Adrenal gland (tissue), 12 donors: ENCODE data around the gene THSD1. TPM values are rescaled to one million over a fixed set of nuclear protein-coding genes. Genes with fewer than 3 reads are reported as not detected.
"Not testable (repeated sequence)": the region's sequence is repeated elsewhere in the genome, so short reads cannot be mapped to it uniquely, and the experiment has no call there.

Experiments
- DNase-seq, 7 donors: peaks; one replicate each; pipeline ENCODE4 v3.0.0-alpha.2; 2019 to 2020
- H3K27ac ChIP-seq, 5 donors: fragments of 200-600 bp; sonication (generic) in 4 of 5; 1 replicate in 3 of 5; 2 replicates in 2 of 5; pipeline versions ENCODE4 v1.5.1 to v1.8.0; 2016 to 2020; ENCODE audit warnings: mild to moderate bottlenecking in 1 of 5
- H3K27me3 ChIP-seq: fragments of 200-600 bp; 2 replicates; pipeline ENCODE4 v1.8.0; 2021
- H3K36me3 ChIP-seq, 2 donors: fragments of 200-600 bp; replicated peaks in 1 of 2; 1 replicate in 1 of 2; 2 replicates in 1 of 2; pipeline versions ENCODE4 v1.5.1 to v1.8.0; 2018 to 2022
- H3K4me1 ChIP-seq, 2 donors: fragments of 200-600 bp; replicated peaks in 1 of 2; 1 replicate in 1 of 2; 2 replicates in 1 of 2; pipeline versions ENCODE4 v1.5.1 to v1.8.0; 2018 to 2021
- H3K4me3 ChIP-seq, 4 donors: fragments of 200-600 bp; sonication (generic) in 3 of 4; one replicate each; pipeline ENCODE4 v1.5.1; 2016 to 2018
- H3K9me3 ChIP-seq, 3 donors: fragments of 200-600 bp; sonication (generic) in 1 of 3; replicated peaks in 1 of 3; 1 replicate in 2 of 3; 2 replicates in 1 of 3; pipeline versions ENCODE4 v1.5.1 to v1.8.0; 2016 to 2021
- POLR2A ChIP-seq, 2 donors: fragments of 450-650 bp; IDR thresholded peaks; one replicate each; pipeline ENCODE4 v1.6.1; 2017; ENCODE audit warnings: antibody characterized with exemption in 2 of 2, mild to moderate bottlenecking in 2 of 2, moderate library complexity in 1 of 2
- WGBS, 4 donors: extraction: QIAGEN DNeasy Blood & Tissue Kit in 2 of 4; methylation state at CpG; one replicate each; pipeline versions ENCODE4 v1.1.5 to v1.1.7; 2013 to 2017; 5-methylcytosine and 5-hydroxymethylcytosine counted together
- intact Hi-C, 2 donors: fragments of 100-400 bp; cut with DNase I; formaldehyde crosslinking; loops; one replicate each; pipeline versions ENCODE4 v1.14.1 to v1.15.0; 2022 to 2023
- polyA plus RNA-seq, 3 donors: library from polyadenylated mRNA; stranded (reverse); fragments of 200-250 nt in 2 of 3; fragments of 350-450 nt in 1 of 3; fragmentation: Illumina TruSeq in 1 of 3; extraction: RNeasy Lipid Tissue Mini Kit (QIAGEN cat#74804) in 1 of 3; gene quantifications; one replicate each; pipeline ENCODE4 v1.2.3, GENCODE V29; 2013 to 2014
- total RNA-seq, 9 donors: library from RNA; depleted of rRNA in 4 of 9; stranded (reverse); fragments of >200 nt in 4 of 9; fragments of 120-200 nt in 1 of 9; fragmentation: NEBNext Ultra II Directional in 1 of 9; extraction: Animal tissue kit (Norgen Biotek cat#: 25700) in 1 of 9; gene quantifications; one replicate each; pipeline versions ENCODE4 v1.1.0 to v1.2.4, GENCODE V29; 2013 to 2023
- TF ChIP-seq, protein P1 (sequence below), 6 experiments: fragments of 450-650 bp in 4 of 6; fragments of 200-600 bp in 2 of 6; sonication (generic) in 1 of 6; IDR thresholded peaks; 1 replicate in 5 of 6; 2 replicates in 1 of 6; pipeline versions ENCODE4 v1.5.1 to v1.8.0; 2016 to 2021; ENCODE audit warnings: antibody characterized with exemption in 6 of 6, mild to moderate bottlenecking in 2 of 6, moderate library complexity in 1 of 6
- donor health status: healthy with polysubstance abuse.
- donor health status: Bipolar disorder and iron deficiency.
- donor health status: DM: yes; HTN: yes; CAD: no.
- donor health status: DM: no; HTN: no; CAD: no.
- donor health status: DM: no; HTN: no; CAD: no.
- donor health status: DM: yes; HTN: yes; CAD: no.

THSD1 gene
- total and polyA plus RNA-seq, 12 donors = 0.95 to 6.4 (median 3.3) TPM

DNA sequence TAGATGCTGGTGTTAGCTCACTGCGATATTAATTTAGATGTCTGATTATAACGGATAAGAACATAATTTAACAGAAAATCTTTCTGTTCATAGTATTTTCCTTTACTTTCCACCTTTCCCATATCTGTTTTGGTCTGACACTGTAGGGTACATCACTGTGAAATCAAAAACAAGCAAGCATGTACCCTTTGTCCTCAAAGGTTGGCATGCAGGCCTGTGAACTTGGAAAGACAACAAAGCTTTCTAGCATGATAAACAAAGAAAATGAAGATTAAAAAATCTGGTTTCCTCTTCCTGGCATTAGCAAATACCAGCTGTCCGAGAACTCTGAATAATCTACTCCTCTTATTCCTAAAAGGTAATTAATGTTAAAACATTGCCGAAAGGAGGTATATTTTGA lies 31.6 kb downstream of the THSD1 start:
- H3K4me1 ChIP-seq = peaks cover 0 to 5% of the 10 kb centered on the region in 2 donors
- H3K27ac ChIP-seq = no peak overlapping the region
- intact Hi-C loops = no loop called here
- H3K4me3 ChIP-seq = no peak overlapping the region
- DNase-seq = no peak
- 47 to 67% (median 56%) methylated on average over 4 of the region's 4 CpGs for WGBS, 4 donors
- H3K36me3 ChIP-seq = no peaks in the 10 kb centered on the region
- TF ChIP-seq, protein P1, sequence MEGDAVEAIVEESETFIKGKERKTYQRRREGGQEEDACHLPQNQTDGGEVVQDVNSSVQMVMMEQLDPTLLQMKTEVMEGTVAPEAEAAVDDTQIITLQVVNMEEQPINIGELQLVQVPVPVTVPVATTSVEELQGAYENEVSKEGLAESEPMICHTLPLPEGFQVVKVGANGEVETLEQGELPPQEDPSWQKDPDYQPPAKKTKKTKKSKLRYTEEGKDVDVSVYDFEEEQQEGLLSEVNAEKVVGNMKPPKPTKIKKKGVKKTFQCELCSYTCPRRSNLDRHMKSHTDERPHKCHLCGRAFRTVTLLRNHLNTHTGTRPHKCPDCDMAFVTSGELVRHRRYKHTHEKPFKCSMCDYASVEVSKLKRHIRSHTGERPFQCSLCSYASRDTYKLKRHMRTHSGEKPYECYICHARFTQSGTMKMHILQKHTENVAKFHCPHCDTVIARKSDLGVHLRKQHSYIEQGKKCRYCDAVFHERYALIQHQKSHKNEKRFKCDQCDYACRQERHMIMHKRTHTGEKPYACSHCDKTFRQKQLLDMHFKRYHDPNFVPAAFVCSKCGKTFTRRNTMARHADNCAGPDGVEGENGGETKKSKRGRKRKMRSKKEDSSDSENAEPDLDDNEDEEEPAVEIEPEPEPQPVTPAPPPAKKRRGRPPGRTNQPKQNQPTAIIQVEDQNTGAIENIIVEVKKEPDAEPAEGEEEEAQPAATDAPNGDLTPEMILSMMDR (IDR thresholded peaks at IDR 0.05) = no peak
- TF ChIP-seq POLR2A (IDR thresholded peaks at IDR 0.05) = no peak
- no peaks in the 10 kb centered on the region for H3K27me3 ChIP-seq
- H3K9me3 ChIP-seq = no peaks in the 10 kb centered on the region

DNA sequence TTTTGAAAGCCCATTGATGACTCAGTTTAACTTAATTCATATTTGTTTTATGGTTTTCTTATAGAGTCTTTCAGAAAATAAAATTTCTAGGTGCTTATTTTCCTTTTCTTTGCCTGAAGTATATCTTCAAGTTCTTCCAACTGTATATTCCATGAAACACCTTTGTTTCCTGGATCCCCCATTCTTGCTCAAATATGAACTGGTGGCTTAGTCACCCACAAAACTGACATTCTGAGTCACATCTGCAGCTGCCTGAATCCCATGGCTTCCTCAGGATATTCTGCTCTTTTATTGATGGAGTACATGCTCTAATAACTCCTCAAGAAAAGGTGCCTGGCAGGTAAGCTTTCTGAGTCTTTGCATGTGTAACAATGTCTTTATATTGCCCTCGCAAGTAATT lies 32.7 kb downstream of the THSD1 start:
- intact Hi-C loops, H3K4me3 ChIP-seq, DNase-seq, H3K36me3 ChIP-seq, H3K9me3 ChIP-seq, H3K27me3 ChIP-seq, H3K27ac ChIP-seq, H3K4me1 ChIP-seq: not testable (repeated sequence)
- WGBS, 4 donors = 91 to 100% (median 100%) methylated on average over 1 of the region's 1 CpG

DNA sequence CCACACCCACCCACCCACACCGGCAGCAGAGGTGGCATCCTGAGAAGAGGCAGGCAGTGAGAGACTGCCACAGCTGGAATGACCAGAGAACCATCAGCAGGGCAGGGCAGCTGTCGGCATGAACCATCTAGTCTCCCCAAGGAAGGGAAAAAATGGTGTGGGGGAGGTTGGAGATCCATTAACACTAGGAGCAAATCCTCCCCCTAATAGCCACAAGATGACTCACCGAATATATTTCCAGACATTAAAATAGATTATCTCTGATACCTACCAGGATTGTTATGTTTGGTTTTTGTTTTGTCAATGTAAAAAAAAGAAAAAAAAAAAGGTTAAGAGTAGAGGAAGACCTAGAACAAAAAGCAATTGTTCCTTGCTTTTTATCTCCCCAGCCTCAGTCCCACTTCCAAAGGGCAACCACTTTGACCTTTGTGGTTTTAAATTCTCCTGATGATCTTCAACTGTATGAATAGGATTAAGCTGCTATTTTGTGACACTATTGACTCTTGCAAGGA lies 34.2 kb downstream of the THSD1 start:
- WGBS, 4 donors = 42 to 57% (median 50%) methylated on average over 3 of the region's 3 CpGs
- no peak overlapping the region for H3K27ac ChIP-seq
- no peaks in the 10 kb centered on the region for H3K36me3 ChIP-seq
- no peaks in the 10 kb centered on the region for H3K27me3 ChIP-seq
- no peak overlapping the region for H3K4me3 ChIP-seq
- H3K9me3 ChIP-seq = no peaks in the 10 kb centered on the region
- TF ChIP-seq, protein P1 (IDR thresholded peaks at IDR 0.05) = no peak
- no peak for TF ChIP-seq POLR2A (IDR thresholded peaks at IDR 0.05)
- H3K4me1 ChIP-seq = peaks cover 0 to 5% of the 10 kb centered on the region in 2 donors
- DNase-seq = no peak
- intact Hi-C loops = no loop called here

DNA sequence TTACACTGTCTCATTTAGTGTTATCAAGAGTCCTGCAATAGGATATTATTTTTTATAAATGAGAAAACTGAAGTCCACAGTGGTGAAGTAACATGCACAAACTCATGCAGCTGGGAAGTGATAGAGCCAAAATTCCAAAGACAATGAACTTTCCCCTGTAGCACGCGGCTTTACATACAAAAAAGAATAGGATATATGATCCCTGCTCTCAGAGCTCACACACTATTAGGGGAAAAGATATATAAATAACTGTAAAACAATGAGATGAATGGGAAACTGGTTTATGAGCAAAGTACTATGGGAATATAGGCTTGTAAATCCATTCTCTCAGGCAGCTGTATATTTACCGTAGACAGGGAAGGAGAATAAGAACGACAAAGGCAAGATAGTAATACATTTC lies 39.7 kb downstream of the THSD1 start:
- Histone ChIP-seq H3K27ac (no peak overlapping the region), H3K4me1 (no peaks in the 10 kb centered on the region), H3K36me3 (no peaks in the 10 kb centered on the region), H3K9me3 (no peaks in the 10 kb centered on the region), H3K4me3 (no peak overlapping the region), H3K27me3 (no peaks in the 10 kb centered on the region)
- TF ChIP-seq POLR2A (IDR thresholded peaks at IDR 0.05) = no peak
- TF ChIP-seq, protein P1 (IDR thresholded peaks at IDR 0.05) = no peak
- 74 to 89% (median 80%) methylated on average over 4 of the region's 4 CpGs for WGBS, 4 donors
- no peak for DNase-seq
- intact Hi-C loops = no loop called here

DNA sequence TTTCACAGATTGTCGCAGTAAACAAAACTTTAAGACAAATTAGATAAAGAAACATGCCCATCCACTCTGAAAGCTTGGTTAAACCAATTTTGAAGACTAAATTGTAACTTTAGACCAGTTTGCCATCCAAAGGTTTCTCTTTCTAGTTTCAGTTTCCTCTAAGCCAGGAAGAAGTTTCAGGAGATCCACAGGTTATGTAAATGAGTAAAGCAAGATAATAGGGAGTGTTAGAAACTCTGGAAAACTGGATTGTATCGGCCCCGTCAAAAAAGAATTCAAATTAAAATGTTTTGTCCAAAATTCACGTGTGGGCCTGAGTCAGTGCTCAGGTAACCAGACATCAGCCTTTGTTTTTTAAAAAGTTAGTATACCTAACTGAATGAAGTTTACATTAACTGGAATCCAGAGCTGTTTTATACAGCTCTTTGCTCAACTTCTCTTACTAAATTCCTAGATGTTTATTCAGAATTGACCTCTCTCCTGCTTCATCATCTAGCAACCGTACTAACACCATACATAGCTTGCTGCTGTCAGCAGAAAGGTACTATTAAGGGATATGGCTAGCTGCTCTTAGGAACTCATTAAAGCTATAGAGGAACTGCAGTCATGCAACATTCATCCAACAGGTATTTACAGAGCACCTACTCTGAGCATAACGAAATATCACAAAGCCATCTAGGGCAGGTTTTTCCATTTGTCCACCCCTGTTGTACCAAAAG lies 43.6 kb downstream of the THSD1 start:
- DNase-seq, H3K27ac ChIP-seq, H3K36me3 ChIP-seq, H3K9me3 ChIP-seq, intact Hi-C loops, H3K4me3 ChIP-seq, H3K4me1 ChIP-seq, H3K27me3 ChIP-seq: not testable (repeated sequence)
- WGBS, 4 donors = 85 to 89% (median 88%) methylated on average over 4 to 5 of the region's 6 CpGs
